GM12872 (cell line): ENCODE results near the gene OR10V1.
A peak's percentile ranks its signal among the peaks of the same experiment; 100 is the strongest.

Source experiments
- TF ChIP-seq, protein P1 (sequence below): IDR thresholded peaks from 3 replicates; pipeline ENCODE4 v1.5.1; 2011; ENCODE audit warnings: low read depth, mild to moderate bottlenecking, low read length, moderate library complexity; ENCODE audit not compliant: insufficient read depth

OR10V1 gene

DNA sequence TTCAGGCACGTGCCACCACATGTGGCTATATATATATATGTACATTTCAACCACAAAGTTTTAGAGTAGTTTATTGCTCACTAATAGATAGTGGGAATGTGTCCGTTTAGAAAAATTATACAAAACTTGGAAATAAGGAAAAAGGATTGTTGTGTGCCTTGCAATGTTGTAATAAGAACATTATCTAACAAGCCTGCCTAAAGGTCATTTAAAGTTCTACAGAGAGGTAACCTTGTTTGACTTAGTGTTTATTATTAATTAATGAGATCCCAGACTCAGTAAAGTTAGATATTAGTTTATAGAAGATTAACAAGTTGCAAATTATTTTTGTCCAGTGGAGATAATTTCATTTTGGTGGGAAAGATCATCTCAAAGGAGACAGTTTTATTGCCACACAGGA is 39.4 kb downstream of the OR10V1 start:
- TF ChIP-seq, protein P1, sequence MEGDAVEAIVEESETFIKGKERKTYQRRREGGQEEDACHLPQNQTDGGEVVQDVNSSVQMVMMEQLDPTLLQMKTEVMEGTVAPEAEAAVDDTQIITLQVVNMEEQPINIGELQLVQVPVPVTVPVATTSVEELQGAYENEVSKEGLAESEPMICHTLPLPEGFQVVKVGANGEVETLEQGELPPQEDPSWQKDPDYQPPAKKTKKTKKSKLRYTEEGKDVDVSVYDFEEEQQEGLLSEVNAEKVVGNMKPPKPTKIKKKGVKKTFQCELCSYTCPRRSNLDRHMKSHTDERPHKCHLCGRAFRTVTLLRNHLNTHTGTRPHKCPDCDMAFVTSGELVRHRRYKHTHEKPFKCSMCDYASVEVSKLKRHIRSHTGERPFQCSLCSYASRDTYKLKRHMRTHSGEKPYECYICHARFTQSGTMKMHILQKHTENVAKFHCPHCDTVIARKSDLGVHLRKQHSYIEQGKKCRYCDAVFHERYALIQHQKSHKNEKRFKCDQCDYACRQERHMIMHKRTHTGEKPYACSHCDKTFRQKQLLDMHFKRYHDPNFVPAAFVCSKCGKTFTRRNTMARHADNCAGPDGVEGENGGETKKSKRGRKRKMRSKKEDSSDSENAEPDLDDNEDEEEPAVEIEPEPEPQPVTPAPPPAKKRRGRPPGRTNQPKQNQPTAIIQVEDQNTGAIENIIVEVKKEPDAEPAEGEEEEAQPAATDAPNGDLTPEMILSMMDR: no peak

DNA sequence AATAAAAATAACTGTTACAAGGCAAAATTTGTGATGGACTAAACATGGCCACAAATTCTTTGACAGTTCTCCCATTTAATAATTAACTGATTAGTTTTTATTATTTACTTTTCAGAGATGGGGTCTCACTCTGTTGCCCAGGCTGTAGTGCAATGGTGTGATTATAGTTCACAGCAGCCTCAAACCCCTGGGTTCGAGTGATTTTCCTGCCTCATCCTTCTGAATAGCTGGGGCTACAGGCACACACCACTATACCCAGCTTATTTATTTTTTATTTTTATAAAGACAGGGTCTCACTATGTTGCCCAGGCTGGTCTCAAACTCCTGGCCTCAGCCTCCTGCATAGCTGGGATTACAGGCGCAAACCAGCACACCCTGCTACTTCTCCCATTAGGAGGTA is 40.4 kb downstream of the OR10V1 start:
- TF ChIP-seq, protein P1: no peak

DNA sequence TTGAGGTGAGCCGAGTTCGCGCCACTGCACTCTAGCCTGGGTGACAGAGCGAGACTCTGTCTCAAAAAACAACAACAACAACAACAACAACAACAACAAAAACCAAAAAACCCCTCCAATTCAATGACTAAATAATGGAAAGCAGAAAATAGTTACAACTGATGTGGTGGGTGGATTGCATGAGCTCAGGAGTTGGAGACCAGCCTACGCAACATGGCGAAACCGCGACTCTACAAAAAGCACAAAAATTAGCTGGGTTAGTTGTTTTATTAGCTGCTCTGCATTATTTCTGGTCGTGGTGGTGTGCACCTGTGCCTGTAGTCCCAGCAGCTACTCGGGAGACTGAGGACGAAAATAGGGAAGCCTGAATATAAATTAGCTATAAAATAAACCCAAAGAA is 42.2 kb downstream of the OR10V1 start:
- TF ChIP-seq, protein P1: no peak

DNA sequence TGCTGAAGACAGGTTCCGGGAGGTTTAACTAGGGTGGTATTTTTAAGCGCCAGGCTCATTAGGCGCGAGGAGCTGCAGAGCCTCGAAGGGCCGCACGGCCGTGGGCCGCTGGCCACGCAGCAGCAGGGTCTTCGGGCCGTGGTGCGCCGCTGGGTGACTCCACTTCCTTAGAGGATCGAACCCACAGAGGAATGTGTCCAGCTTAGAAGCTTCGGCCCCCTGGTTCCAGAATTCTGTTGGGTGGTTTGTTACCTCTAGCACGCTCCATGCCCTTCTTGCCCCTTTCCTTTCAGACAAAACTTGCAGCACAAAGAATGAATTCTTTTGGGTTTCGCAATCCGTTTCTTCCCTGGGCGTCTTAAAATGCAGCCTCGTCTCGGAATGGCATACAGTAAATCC is 44.0 kb downstream of the OR10V1 start:
- TF ChIP-seq, protein P1: no peak

DNA sequence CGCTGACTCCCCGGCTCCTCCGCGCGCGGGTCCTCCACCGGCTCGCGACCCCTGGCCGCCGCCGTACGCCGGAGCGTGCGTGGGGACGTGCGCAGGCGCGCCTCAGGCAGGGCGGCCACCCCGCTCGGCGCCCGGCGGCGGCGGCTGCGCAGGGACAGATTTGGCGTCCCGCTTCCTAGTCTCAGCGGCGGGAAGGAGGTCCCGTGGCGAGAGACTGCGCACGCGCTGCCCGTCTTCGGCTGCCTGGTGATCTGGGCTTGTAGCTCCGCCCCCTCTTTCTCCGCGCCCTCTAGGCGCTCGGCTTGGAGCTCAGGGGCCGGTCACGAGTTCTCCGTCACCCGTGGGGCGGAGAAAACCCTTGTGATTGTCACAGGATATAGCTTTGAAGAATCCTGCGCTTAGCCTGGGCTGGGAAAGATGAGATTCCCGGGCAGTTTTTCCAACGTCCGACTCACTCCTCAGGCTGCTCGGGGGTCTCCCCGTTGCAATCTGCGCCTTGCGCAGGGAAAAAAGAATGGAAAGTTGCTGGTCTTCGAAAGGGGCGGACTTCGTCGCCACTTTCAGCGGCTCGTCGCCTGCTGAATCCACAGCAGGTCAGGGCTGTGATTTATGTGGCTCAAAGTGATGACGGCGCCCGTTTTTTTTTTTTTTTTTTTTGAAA is 44.6 kb downstream of the OR10V1 start, which contains the start of gene PATL1:
Gene PATL1, minus strand, starts transcription at position 88 of the 661 bp plus-strand sequence. CDS start 142 bp downstream, outside the sequence.
- TF ChIP-seq, protein P1: no peak

DNA sequence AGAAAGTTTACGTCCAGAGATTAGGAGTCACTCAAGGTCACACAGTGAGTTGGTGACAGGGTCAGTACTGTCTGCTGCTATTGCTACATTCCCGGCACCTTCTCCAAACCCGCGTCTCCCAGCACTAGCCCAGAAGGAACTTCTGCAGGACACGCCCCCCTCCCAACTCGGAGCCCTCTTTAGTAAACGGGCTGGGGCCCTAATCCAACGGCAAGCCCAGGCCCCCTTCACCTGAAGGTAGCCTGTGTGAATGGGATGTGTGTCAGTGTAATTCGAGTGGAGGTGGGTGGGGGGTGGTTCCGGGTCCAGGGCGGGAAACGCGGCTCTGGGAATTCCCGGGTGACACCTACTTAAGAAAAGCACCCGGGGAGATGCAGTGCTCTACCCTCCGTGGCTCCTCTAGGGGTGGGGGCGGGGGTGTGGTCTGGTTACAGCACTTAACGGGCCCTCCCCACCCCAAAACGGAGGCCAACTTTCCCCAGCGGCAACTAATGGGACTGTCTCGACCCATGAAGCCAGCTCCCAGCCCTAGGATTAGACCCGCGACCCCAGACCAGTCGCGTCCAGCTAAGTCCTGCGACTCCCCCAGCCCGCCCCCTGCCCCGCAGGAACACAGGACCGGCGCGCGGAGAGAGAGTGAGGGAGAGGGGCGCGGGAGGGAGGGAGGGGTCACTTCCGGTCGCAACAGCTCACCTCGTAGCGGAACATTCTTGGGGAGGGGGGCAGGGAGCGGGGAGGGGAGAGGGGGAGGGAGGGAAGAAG is 45.3 kb downstream of the OR10V1 start:
- TF ChIP-seq, protein P1: peak; percentile 36; the same call in 1 of the 3 replicates

DNA sequence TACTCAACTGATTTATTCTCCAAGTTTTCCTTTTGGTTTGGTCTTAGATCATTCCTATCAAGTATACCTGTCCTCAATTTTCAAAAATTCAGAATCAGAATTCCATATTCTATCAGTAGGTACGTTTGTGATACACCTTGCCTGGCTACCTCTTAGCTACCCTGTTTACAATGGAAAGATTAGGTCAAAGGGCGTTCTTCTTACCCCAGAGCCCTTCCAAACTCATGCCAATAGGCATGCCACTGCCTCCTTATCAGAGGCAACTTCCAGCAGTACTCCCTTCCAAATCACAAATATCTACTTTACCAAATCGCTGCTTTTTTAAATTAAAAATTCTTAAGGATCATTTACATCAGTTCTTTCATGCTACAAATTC is 45.8 kb downstream of the OR10V1 start:
- TF ChIP-seq, protein P1: no peak
